B cell (primary cell): ENCODE results near the gene SYNE1.

Experiments used
- CTCF ChIP-seq: fragments of 200-600 bp; IDR thresholded peaks from one replicate; pipeline ENCODE4 v1.8.0; 2022; ENCODE audit warnings: antibody characterized with exemption, mild to moderate bottlenecking
- EZH2 ChIP-seq: IDR thresholded peaks from 2 replicates; pipeline ENCODE4 v1.6.1; 2012; ENCODE audit warnings: borderline replicate concordance, low read depth, mild to moderate bottlenecking, moderate library complexity, low read length; ENCODE audit not compliant: insufficient read depth, poor library complexity, severe bottlenecking

DNA sequence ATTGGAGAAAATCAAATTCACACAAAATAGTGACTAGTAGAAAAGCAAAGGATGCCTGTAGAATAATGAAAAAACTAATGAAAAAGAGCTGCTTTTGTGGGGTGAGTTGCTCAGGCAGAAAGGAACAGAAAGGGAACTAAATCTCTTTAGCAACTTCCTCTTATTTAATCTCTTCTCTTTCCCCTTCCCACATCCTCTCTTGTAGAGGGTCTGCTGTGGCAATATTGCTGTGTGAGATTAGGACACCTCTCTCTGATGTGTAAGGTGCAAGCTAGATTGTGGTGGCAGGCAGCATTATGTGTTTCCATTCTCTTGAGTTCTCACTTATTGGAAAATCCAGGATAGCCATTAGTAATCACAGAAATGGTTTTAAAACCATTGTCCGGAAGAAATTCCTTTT, 49.7 kb downstream of the SYNE1 start:
- no peak for TF ChIP-seq CTCF
- no peak for TF ChIP-seq EZH2
